Muscle layer of duodenum (tissue), 2 donors: ENCODE data around the gene PKLR.
A peak's percentile ranks its signal among the peaks of the same experiment; 100 is the strongest.
"Not testable (repeated sequence)": the region's sequence is repeated elsewhere in the genome, so short reads cannot be mapped to it uniquely, and the experiment has no call there.

Source experiments
- H3K27ac ChIP-seq: one replicate; pipeline ENCODE4 v1.7.0; 2013; ENCODE audit warnings: mild to moderate bottlenecking, low read length
- H3K27me3 ChIP-seq: one replicate; pipeline ENCODE4 v1.7.0; 2013; ENCODE audit warnings: low read depth, mild to moderate bottlenecking, control low read depth, low read length
- H3K36me3 ChIP-seq, 2 donors: one replicate each; pipeline ENCODE4 v1.7.0; 2013; ENCODE audit warnings: low read length in 2 of 2, control low read depth in 1 of 2, mild to moderate bottlenecking in 1 of 2; ENCODE audit not compliant: insufficient read depth in 2 of 2, control insufficient read depth in 1 of 2
- H3K4me1 ChIP-seq, 2 donors: one replicate each; pipeline ENCODE4 v1.7.0; 2013; ENCODE audit warnings: low read length in 2 of 2, mild to moderate bottlenecking in 2 of 2, control low read depth in 1 of 2, moderate library complexity in 1 of 2; ENCODE audit not compliant: insufficient read depth in 2 of 2, control insufficient read depth in 1 of 2
- H3K4me3 ChIP-seq, 2 donors: one replicate each; pipeline ENCODE4 v1.7.0; 2013; ENCODE audit warnings: low read length in 2 of 2, low read depth in 1 of 2, mild to moderate bottlenecking in 1 of 2
- H3K9me3 ChIP-seq, 2 donors: one replicate each; pipeline ENCODE4 v1.7.0; 2013; ENCODE audit warnings: low read length in 2 of 2, control low read depth in 1 of 2, mild to moderate bottlenecking in 1 of 2; ENCODE audit not compliant: control insufficient read depth in 1 of 2
- donor health status: healthy.

The PKLR gene

GRCh38 chr1:155301342-155301841 is at the start of gene PKLR:
PKLR (minus strand) TSS chr1:155301438; CDS start chr1:155301395, 43 bp downstream.
- no peaks in the 10 kb centered on the region for H3K9me3 ChIP-seq
- no peaks in the 10 kb centered on the region for H3K27me3 ChIP-seq
- H3K4me3 ChIP-seq = no peak within 1 kb of the TSS
- H3K36me3 ChIP-seq = no peaks in the 10 kb centered on the region
- H3K27ac ChIP-seq = no peak within 1 kb of the TSS
- no peaks in the 10 kb centered on the region for H3K4me1 ChIP-seq

GRCh38 chr1:155342842-155343241 is 41.6 kb upstream of the PKLR start:
- H3K4me3 ChIP-seq = no peak overlapping the region
- no peaks in the 10 kb centered on the region for H3K27me3 ChIP-seq
- peaks cover 68 to 87% of the 10 kb centered on the region in 2 donors for H3K36me3 ChIP-seq
- H3K27ac ChIP-seq = no peak overlapping the region
- no peaks in the 10 kb centered on the region for H3K9me3 ChIP-seq
- H3K4me1 ChIP-seq = no peaks in the 10 kb centered on the region

DNA sequence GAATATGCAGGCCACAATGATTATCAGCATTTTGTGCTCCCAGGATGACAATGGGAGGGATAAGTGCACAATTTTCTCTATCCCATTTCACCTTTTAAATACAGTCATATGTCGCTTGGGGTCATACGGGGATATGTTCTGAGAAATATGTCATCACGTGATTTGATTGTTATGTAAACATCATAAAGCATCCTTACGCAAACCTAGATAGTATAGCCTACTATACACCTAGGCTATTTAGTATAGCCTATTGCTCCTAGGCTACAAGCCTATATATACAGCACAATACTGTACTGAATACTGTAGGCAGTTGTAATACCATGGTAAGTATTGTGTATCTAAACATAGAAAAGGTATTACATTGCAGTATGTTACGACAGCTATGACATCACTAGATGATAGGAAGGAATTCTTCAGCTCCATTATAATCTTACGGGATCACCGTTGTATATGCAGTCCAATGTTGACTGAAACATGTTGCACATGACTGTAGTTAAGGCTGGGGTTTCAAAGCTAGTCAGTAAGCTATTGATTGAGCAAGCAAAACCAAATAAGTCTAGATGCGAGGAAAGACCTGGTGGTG is 38.4 kb upstream of the PKLR start:
- H3K4me3 ChIP-seq = no peak overlapping the region
- H3K9me3 ChIP-seq = no peaks in the 10 kb centered on the region
- H3K36me3 ChIP-seq = peaks cover 69 to 81% of the 10 kb centered on the region in 2 donors
- no peaks in the 10 kb centered on the region for H3K4me1 ChIP-seq
- no peaks in the 10 kb centered on the region for H3K27me3 ChIP-seq
- no peak overlapping the region for H3K27ac ChIP-seq

- Histone ChIP-seq H3K27ac (no peak overlapping the region), H3K27me3 (no peaks in the 10 kb centered on the region), H3K4me3 (no peak overlapping the region), H3K4me1 (no peaks in the 10 kb centered on the region), H3K36me3 (peaks cover 51 to 56% of the 10 kb centered on the region in 2 donors), H3K9me3 (no peaks in the 10 kb centered on the region)
Measured at GRCh38 chr1:155334962-155335361, 33.7 kb upstream of the PKLR start.

GRCh38 chr1:155329980-155330598 is 28.9 kb upstream of the PKLR start:
- H3K36me3 ChIP-seq = peaks cover 23 to 34% of the 10 kb centered on the region in 2 donors
- H3K27ac ChIP-seq = no peak overlapping the region
- no peak overlapping the region for H3K4me3 ChIP-seq
- no peaks in the 10 kb centered on the region for H3K27me3 ChIP-seq
- no peaks in the 10 kb centered on the region for H3K9me3 ChIP-seq
- H3K4me1 ChIP-seq = peaks cover 5 to 10% of the 10 kb centered on the region in 2 donors

DNA sequence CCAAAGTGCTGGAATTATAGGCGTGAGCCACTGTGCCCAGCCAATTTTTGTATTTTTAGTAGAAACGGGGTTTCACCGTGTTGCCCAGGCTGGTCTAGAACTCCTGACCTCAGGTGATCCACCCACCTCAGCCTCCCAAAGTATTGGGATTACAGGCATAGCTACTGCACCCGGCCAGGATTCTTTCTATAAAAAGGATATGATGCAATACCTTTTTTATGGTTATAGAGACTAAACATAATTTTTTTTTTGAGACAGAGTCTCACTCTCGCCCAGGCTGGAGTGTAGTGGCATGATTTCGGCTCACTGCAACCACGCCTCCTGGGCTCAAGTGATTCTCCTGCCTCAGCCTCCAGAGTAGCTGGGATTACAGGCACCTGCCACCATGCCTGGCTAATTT is 27.6 kb upstream of the PKLR start:
- Histone ChIP-seq H3K4me1 (peaks cover 5 to 12% of the 10 kb centered on the region in 2 donors), H3K36me3 (peaks cover 18 to 30% of the 10 kb centered on the region in 2 donors)
- not testable (repeated sequence) for H3K9me3 ChIP-seq, H3K27me3 ChIP-seq, H3K27ac ChIP-seq, H3K4me3 ChIP-seq

DNA sequence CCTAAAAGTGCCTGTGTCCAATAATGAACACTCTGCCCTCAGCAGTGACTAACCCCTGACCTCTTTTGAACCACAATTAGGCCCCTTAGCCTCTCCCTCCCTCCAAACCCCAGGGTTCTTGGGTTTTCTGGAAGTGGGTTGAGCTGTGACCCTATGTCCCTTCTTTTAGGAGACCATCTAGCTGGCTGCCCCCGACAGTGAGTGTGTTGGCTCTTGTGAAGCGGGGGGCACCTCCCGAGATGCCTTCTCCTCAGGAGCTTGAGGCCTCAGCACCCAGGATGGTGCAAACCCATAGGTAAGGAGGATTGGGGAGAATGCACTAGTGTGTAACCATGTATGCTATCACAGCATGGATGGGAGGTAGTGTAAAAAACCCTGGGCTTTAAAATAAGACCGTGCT is 26.7 kb upstream of the PKLR start:
- peaks cover 5 to 12% of the 10 kb centered on the region in 2 donors for H3K4me1 ChIP-seq
- peaks cover 18 to 30% of the 10 kb centered on the region in 2 donors for H3K36me3 ChIP-seq
- no peaks in the 10 kb centered on the region for H3K9me3 ChIP-seq
- no peak overlapping the region for H3K27ac ChIP-seq
- no peaks in the 10 kb centered on the region for H3K27me3 ChIP-seq
- no peak overlapping the region for H3K4me3 ChIP-seq

DNA sequence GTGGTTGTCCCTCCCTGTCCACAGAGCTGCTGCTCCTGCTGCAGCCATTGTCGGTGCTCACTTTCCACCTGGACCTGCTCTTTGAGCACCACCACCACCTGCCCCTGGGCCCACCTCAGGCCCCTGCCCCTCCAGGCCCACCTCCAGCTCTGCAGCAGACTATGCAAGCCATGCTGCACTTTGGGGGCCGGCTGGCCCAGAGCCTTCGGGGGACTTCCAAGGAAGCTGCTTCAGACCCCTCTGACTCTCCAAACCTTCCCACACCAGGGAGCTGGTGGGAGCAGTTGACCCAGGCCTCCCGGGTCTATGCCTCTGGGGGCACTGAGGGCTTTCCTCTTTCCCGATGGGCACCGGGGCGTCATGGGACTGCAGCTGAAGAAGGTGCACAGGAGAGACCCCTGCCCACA is 25.4 kb upstream of the PKLR start:
- Histone ChIP-seq H3K9me3 (no peaks in the 10 kb centered on the region), H3K27ac (no peak overlapping the region), H3K4me3 (no peak overlapping the region), H3K27me3 (no peaks in the 10 kb centered on the region), H3K4me1 (peaks cover 5 to 19% of the 10 kb centered on the region in 2 donors), H3K36me3 (peaks cover 18 to 30% of the 10 kb centered on the region in 2 donors)

- Histone ChIP-seq H3K4me3 (no peak overlapping the region), H3K36me3 (peaks cover 16 to 27% of the 10 kb centered on the region in 2 donors), H3K27me3 (no peaks in the 10 kb centered on the region), H3K9me3 (no peaks in the 10 kb centered on the region), H3K27ac (no peak overlapping the region), H3K4me1 (peaks cover 5 to 24% of the 10 kb centered on the region in 2 donors)
Measured at GRCh38 chr1:155326020-155326526, 24.8 kb upstream of the PKLR start.

GRCh38 chr1:155325603-155325893 is 24.3 kb upstream of the PKLR start:
- Histone ChIP-seq H3K9me3 (no peaks in the 10 kb centered on the region), H3K27ac (peak overlapping the region; percentile 31), H3K4me1 (peaks cover 5 to 28% of the 10 kb centered on the region in 2 donors), H3K36me3 (peaks cover 11 to 22% of the 10 kb centered on the region in 2 donors), H3K4me3 (peak overlapping the region; percentile 80 to 88), H3K27me3 (no peaks in the 10 kb centered on the region)

DNA sequence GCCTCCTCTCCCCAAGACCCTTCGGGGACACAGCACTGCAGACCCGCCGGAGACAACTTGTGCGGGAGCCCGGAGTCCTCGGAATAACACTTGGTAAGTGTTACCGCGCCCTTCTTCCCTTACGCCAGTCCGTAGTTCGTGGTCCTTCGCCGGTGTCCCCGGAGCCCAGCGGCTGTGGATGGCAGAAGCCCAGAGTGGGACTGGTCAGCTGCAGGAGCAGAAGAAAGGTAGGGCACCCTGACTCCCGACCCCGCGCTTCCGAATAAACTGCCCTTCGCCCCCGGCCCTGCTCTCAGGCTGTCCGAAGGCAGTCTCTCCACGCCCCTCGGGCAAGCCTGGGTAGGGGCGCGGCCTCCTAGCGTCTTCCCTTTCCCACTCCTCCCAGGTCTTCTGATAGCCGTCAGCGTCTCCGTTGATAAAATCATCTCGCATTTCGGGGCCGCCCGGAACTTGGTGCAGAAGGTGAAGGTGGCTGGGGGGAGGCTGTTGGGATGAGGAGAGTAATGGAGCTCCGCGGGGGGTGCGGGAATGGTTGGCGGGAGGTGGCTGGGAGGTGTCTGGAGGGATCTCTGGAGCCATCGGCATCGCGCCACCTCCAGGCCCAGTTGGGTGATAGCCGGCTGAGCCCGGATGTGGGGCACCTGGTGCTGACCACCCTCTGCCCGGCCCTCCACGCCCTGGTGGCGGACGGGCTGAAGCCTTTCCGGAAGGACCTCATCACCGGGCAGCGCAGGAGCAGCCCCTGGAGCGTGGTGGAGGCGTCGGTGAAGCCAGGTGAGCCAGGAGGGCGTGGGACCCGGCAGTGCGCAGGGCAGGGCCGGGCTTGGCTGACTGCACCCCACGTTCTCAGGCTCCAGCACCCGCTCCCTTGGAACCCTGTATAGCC is 23.7 kb upstream of the PKLR start:
- no peaks in the 10 kb centered on the region for H3K27me3 ChIP-seq
- H3K4me3 ChIP-seq = peak overlapping the region; percentile 80 to 88
- H3K36me3 ChIP-seq = peaks cover 5 to 16% of the 10 kb centered on the region in 2 donors
- peaks cover 8 to 34% of the 10 kb centered on the region in 2 donors for H3K4me1 ChIP-seq
- H3K27ac ChIP-seq = peak overlapping the region; percentile 58
- no peaks in the 10 kb centered on the region for H3K9me3 ChIP-seq
